ENCODE measurements around the gene CTSS.
"Not testable (repeated sequence)": the region's sequence is repeated elsewhere in the genome, so short reads cannot be mapped to it uniquely, and the experiment has no call there.

The CTSS gene

GRCh38 chr1:150753416-150753815, 12.2 kb downstream of the CTSS start:
- TF ChIP-seq ZNF274 (IDR thresholded peaks at IDR 0.05; ENCODE audit: low read depth, low read length), result no peak

GRCh38 chr1:150751443-150751842, 14.1 kb downstream of the CTSS start:
- no peak overlapping the region for H3K4me3 ChIP-seq (ENCODE audit: low read length)
- no peak for TF ChIP-seq ZNF274 (IDR thresholded peaks at IDR 0.05; ENCODE audit: low read depth, low read length)

More at GRCh38 chr1:150753416-150753815, 12.2 kb downstream of the CTSS start:
- H3K4me3 ChIP-seq (ENCODE audit: low read length), result no peak overlapping the region

GRCh38 chr1:150749720-150750311, 15.8 kb downstream of the CTSS start:
- no peak overlapping the region for H3K4me3 ChIP-seq (ENCODE audit: low read length)
- no peak for TF ChIP-seq ZNF274 (IDR thresholded peaks at IDR 0.05; ENCODE audit: low read depth, low read length)

GRCh38 chr1:150748878-150749719, 16.5 kb downstream of the CTSS start:
- no peak for TF ChIP-seq ZNF274 (IDR thresholded peaks at IDR 0.05; ENCODE audit: low read depth, low read length)
- no peak overlapping the region for H3K4me3 ChIP-seq (ENCODE audit: low read length)

- H3K4me3 ChIP-seq (ENCODE audit: low read length), result no peak overlapping the region
- TF ChIP-seq ZNF274 (IDR thresholded peaks at IDR 0.05; ENCODE audit: low read depth, low read length), result no peak
Observed at GRCh38 chr1:150730130-150730721, 35.4 kb downstream of the CTSS start.

- H3K4me3 ChIP-seq (ENCODE audit: low read length), result no peak overlapping the region
- no peak for TF ChIP-seq ZNF274 (IDR thresholded peaks at IDR 0.05; ENCODE audit: low read depth, low read length)
Observed at GRCh38 chr1:150724336-150724735, 41.2 kb downstream of the CTSS start.

DNA sequence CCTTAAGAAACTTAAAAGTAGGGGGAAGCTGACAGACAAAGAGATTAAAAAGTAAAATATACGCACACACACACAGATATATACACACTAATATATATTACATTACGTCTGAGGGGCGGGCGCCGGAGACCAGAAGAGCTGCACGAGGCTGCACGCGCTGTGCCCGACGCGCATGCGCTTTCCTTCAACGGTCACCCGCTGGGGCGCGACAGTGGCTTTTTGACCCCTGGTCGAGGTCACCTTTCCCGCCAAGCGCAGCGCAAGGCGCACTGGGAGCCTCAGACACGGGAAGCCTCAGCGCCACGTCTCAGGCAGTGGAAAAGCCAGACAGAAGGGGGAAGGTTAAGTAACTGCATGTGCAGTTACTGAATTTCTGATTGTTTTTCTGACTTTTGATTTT, 44.9 kb downstream of the CTSS start, which contains the start of gene HORMAD1:
HORMAD1 (minus strand) TSS at position 193 of the 400 bp plus-strand sequence. CDS start 1,390 bp downstream, outside the sequence.
- H3K4me3 ChIP-seq (ENCODE audit: low read length), result no peak within 1 kb of the TSS
- TF ChIP-seq ZNF274 (IDR thresholded peaks at IDR 0.05; ENCODE audit: low read depth, low read length), result no peak

GRCh38 chr1:150720098-150720497, 45.5 kb downstream of the CTSS start:
- no peak for TF ChIP-seq ZNF274 (IDR thresholded peaks at IDR 0.05; ENCODE audit: low read depth, low read length)
- H3K4me3 ChIP-seq (ENCODE audit: low read length), result no peak overlapping the region

DNA sequence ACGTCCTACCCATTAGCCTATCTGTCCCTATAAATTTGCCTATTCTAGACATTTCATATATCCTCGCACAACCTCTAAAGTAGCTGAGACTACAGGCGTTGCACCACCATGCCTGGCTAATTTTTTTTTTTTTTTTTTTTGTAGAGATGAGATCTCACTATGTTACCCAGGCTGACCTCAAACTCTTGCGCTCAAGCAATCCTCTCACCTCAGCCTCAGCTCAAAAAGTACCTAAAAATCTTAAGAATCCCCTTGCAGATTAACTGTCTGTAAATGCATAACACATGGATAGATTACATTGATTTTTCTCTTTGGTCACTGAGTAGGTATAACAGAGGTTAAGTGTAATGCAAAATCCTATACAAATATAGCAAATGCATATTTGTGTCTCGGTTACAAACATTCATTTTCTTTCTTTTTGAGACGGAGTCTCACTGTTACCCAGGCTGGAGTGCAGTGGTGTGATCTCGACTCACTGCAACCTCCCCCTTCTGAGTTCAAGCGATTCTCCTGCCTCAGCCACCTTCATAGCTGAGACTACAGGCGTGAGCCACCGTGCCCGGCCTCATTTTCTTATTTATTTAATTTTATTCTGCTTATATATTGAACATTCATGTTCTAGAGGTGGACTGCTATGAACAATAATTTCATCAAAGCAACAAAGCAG, 47.2 kb downstream of the CTSS start:
- H3K4me3 ChIP-seq (ENCODE audit: low read length), result no peak overlapping the region
- no peak for TF ChIP-seq ZNF274 (IDR thresholded peaks at IDR 0.05; ENCODE audit: low read depth, low read length)

- H3K4me3 ChIP-seq (ENCODE audit: low read length), result not testable (repeated sequence)
Observed at GRCh38 chr1:150709031-150709430, 56.5 kb downstream of the CTSS start.

GRCh38 chr1:150708595-150708994, 57.0 kb downstream of the CTSS start:
- TF ChIP-seq ZNF274 (IDR thresholded peaks at IDR 0.05; ENCODE audit: low read depth, low read length), result no peak
- H3K4me3 ChIP-seq (ENCODE audit: low read length), result no peak overlapping the region

DNA sequence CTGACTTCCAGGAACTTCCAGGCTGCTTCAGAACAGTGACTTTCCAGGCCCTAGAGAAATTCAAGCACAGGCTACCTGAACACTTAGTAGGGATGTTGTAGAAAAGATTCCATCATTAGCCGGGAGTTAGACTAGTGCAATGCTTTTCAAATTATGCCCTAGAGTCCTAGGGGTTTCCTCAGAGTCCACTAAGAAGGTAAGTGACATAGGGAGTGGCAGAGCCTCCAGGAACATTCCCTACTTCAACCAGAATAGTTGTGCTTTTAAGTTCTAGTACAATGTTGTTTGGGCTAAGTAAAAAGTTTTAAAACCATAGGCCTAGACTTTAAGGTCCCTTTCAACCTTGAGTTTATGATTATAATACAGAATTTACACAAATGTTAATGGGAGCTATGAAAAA, 59.5 kb downstream of the CTSS start:
- no peak for TF ChIP-seq ZNF274 (IDR thresholded peaks at IDR 0.05; ENCODE audit: low read depth, low read length)

DNA sequence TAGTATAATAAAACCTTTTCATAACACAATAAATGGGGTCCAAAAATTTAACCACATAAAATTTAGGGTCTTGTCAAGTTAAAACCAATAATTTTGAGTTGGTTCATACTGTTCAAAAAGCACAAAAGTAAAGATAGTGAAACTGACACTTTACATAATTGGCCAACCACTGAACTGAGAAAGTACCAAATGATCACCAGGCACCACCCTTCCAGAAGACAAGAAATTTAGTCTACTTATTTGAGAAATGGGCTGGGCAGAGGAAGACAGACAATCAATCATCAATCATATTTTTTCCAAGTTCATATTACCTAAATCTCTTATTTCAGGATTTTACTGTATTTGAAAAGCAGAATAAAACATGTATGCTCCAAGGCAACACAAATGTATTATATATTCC, 62.2 kb downstream of the CTSS start:
- TF ChIP-seq ZNF274 (IDR thresholded peaks at IDR 0.05; ENCODE audit: low read depth, low read length), result no peak
- no peak overlapping the region for H3K4me3 ChIP-seq (ENCODE audit: low read length)

More for the DNA sequence above, 59.5 kb downstream of the CTSS start:
- no peak overlapping the region for H3K4me3 ChIP-seq (ENCODE audit: low read length)

Measured in GM08714 (cell line).